Urothelium cell line (cell line): ENCODE data around the gene PBX3.

Source experiments
- DNase-seq: peaks from one replicate; pipeline ENCODE4 v3.0.0; 2011; ENCODE audit warnings: low spot score, mixed read lengths
- FAIRE-seq: peaks from 2 replicates; lab custom pipeline; 2011; peaks lifted over from hg19 to GRCh38; lab: Jason Lieb, UNC

PBX3 gene

DNA sequence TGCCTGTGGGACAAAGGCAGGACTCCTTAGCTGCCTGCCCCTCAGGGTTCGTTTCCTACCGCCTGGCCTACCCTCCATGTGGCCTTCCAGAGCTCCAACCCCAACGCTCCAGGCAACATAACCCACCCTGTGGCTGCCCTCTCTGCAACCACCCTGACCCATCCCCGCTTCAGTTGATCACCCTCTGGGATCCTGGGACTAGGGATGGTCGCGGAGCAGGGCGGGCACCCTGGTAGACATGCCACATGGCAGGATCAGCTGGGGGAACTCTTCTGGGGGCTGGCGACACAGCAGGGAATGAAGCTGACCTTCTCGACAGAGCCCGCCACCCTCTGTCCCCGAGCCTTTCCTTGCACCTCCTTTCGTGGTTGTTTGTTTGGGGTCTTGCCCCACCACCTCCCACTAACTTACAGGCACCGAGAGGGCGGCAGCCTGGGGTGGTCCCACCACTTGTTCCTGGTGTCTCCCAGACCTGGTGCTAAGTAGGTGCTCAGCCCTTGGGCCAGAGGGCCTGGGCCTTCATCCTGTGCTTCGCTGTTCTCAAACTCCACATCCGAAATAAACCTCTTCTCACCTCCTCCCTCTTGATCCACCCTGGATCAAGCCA is 243.1 kb downstream of the PBX3 start:
- FAIRE-seq = no peak
- no peak for DNase-seq

- no peak for FAIRE-seq
- no peak for DNase-seq
Observed at GRCh38 chr9:125990793-125991220, 243.6 kb downstream of the PBX3 start.

DNA sequence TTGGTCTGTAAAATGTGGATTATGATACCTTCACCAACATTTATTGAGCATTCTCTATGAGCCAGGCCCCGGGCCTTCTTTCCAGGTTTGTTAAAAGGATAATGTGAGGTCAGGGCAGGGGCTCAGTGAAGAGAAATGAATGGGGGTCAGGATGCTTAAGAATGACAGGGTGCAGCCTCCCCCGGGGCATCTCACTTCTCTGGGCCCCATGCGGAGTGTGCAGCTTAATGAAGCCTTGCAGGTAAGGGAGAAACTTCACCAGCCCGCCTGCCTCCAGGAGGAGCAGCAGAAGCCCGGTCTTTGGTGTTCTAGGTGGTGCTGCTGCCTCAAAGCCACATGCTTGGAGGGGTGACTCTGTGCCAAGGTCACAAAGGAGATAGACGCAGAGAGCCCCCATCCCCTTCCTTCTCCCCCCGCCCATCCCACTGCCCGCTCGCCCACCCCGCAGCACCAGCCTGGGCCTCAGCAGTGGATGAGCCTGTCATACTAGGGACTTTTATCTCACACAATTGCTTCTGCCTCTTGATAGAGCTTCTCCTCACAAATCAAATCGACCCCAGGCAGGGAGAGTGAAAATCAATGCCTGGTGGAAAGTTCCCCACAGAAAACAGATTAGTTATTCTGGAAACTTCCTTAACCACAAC is 244.8 kb downstream of the PBX3 start:
- DNase-seq (no peak), FAIRE-seq (no peak)

DNA sequence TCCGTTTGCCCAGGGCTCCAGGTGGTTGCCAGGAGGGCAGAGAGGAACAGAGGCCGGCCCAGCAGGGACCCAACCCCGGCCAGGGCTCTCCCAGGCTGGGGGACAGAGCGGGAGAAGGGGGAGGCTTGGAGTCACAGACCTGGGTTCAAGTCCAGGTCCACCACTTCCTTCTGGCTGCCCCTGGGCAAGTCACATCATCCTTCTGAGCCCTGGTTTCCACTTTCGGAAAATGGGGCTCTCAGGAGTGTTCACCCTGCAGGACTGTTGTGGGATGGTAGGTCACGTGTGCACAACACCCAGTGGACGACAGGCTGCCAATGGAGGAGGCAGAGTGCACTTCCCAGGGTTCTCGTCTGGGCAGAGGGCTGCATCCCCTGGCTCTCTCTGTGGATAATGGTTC is 245.4 kb downstream of the PBX3 start:
- DNase-seq = no peak

DNA sequence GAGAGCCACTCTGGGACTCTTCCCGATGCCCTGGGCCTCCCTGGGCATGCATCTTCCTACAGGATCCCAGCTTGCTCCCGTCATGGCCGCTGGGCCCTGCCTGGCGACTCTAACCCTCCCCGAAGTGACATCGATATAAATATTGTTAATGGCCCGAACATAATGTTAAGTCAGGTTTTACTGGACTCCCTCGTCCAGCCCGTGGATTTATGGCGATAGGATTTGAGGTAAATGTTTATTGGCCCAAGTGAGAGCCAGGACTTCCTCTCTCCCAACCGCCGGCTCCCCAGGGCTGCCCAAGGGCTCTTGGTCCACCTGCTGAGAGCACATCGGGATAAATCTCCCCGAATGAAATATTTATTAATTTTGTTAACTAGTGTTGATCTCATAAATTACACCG is 246.3 kb downstream of the PBX3 start:
- DNase-seq = no peak
- no peak for FAIRE-seq

More for the DNA sequence above, 245.4 kb downstream of the PBX3 start:
- no peak for FAIRE-seq

GRCh38 chr9:125994066-125994943 is 247.1 kb downstream of the PBX3 start:
- FAIRE-seq (no peak), DNase-seq (no peak)

- DNase-seq (no peak), FAIRE-seq (no peak)
Observed at GRCh38 chr9:125995006-125995405, 247.8 kb downstream of the PBX3 start.

GRCh38 chr9:125995706-125996105 is 248.5 kb downstream of the PBX3 start:
- DNase-seq (no peak), FAIRE-seq (no peak)

- no peak for FAIRE-seq
- DNase-seq = no peak
Observed at GRCh38 chr9:125996791-125997190, 249.6 kb downstream of the PBX3 start.

- DNase-seq (no peak), FAIRE-seq (no peak)
Observed at GRCh38 chr9:125997196-125997823, 250.1 kb downstream of the PBX3 start.

DNA sequence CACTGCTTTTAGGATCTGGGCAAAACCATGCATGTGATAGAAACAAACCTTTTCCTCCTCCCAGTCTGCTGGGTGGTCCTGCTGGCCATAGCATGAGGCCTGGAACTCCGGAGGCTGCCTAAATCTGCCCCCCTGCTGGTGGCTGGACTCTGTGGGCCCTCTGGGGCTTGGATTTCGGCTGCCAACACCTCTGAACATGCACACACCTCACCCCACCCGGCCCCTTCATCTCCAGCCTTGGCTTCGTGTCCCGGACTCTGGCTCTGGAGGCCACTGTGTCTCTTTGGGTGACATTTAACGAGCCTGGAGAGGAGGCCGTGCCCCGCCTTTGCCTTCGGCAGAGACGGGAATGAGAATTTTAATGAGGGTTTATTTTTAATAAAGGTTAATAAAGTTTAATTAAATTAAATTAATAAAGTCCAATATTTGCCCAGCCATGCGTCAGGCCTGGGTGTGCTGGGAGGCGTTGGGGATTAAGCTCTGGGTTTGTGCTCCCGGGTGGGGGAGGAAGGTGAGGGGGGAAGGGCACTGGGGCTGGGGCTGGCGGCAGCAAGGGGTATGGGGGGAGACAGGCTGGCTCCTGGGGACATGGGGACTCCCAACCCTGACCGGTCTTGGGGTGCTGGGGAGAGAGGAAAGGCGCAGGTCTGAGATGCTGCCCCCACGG is 251.8 kb downstream of the PBX3 start:
- DNase-seq (no peak), FAIRE-seq (no peak)

GRCh38 chr9:125999504-125999881 is 252.3 kb downstream of the PBX3 start:
- FAIRE-seq (no peak), DNase-seq (no peak)

DNA sequence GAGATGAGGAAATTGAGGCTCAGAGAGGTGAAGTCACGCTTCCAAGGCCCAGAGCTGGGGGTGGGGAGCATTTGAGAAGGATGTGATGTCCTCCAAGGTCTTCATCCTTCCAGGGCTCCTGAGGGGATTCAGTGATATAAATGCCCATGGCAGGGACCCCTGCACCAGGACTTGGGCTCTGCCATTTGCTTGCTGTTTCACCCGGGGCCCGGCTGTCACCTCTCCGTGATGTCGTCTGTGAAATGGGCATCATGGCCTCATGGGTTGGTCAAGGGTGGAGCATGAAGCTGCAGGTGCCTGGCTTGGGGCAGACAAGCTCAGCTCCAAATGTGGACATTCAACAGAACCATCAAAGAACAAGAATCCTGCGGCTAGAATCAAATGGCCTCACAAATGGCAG is 253.1 kb downstream of the PBX3 start:
- DNase-seq = no peak
- no peak for FAIRE-seq

GRCh38 chr9:126000731-126001580 is 253.8 kb downstream of the PBX3 start:
- no peak for FAIRE-seq
- DNase-seq = no peak

DNA sequence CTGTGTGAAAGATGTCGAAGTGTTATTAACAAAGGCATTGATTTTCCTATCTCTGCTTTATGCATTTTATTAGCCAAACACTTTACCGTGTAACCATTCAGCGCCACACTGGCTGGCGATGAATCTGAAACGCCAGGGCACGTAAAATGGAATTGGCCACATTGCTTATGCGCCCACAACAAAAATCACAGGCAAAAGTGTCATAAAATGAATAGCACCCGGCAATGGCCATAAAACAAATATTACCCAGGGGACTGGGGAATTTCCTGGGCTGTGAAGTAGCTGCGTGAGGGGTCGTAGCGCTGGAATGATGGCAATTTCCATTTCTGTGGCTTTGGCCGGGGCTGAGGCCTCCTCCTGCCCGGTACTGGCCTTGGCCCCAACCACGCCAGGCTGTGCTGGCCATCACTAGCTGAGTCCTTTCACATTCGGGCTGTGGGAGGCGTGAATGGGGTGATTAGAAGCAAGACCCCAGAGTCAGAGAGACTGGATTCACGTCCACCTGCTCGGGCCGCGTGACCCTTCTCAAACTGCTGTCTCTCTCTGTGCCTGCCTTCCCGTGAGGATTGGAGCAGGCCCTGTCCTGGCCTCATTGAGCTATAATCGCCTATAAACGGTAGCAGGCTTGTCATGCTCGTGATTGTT is 254.5 kb downstream of the PBX3 start:
- FAIRE-seq = no peak

DNA sequence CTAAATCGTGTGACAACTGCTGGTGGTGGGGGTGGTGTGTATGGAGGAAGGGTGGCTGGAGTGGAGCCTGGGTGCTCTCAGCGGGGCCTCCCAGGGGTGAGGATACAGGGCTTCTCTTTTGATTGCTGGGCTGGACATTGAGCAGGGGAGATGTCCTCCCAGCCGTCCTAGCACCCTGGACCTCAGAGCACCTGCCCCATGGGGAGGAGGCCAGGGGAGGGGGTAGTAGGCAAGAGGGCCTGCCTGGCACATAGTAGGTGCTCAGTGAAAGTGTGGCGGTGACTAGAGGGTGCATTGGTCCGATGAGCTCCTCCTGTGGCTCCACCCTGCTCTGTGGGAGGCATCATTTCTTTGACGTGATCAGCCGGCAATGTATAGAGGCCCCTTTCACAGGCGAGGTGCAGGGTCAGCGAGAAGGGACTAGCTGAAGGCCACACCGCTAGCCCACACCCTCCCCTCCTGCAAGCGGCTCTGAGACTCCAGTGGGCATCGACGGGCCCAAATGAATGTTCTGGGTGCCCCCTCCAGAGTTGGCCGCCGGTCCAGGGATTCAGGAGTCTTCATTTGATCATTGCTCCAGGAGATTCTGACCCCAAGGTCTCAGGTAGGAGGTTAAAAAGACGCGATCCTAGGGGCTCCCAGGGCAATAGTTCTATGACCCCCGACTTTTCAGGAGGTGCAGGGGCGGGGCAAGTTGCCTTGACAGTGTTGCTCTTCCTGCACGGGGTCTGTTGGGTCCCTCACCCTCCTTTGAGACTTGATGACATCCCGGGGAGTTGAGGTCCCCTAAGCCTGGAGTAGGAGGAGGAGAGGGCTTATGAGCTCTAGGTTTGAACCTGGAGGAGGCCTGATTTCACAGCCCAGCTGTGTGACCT is 255.5 kb downstream of the PBX3 start:
- DNase-seq = no peak
- no peak for FAIRE-seq

More for the DNA sequence above, 254.5 kb downstream of the PBX3 start:
- DNase-seq = no peak

GRCh38 chr9:126009047-126009446 is 261.9 kb downstream of the PBX3 start:
- FAIRE-seq (no peak), DNase-seq (peak; percentile 14)

DNA sequence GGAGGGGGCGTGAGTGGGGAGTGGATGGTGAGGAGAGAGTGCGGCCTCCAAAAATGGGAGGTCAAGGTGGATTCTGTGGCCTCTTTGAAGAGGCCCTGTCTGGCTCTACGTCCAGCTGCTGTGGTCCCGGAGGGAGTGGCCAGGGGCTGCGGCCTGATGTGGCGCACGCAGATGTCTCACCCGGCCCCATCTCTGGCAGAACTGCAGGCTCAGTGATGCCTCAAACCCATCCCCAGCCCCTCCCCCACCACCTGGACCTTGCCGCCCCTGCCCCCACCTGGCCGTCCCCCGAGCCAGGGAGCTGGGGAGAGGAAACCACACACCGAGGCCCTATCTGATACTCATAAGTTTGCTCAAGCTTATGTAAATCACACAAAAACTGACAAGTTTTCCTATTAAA is 267.6 kb downstream of the PBX3 start:
- DNase-seq (no peak), FAIRE-seq (no peak)

DNA sequence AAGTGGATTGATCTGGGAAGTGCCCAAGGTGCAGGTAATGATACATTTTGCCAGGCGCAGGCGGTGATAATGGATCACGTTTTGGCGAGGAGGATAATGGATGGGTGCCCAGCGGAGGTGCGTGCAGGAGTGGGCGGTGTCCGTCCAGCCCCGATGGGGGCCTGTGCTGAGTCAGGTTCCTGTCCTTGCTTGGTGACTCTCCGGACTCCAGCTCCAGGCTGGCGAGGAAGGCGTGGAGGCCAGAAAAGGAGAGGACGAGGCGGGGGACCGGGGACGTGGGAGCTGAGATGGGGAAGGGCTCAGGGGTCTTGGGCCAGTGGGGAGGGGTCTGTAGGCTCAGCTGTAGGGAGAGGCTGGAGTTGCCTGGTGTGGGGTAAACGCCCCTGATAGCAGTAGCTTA is 268.3 kb downstream of the PBX3 start:
- FAIRE-seq = no peak
- no peak for DNase-seq
